AG10803 (cell line): ENCODE data around the gene CST6.

Experiments
- DNase-seq: peaks from one replicate; pipeline ENCODE4 v3.0.0; 2010; ENCODE audit warnings: low read depth
- H3K4me3 ChIP-seq: 2 replicates; pipeline ENCODE4 v1.5.1; 2011; ENCODE audit warnings: mild to moderate bottlenecking, low read length, control low read depth
- TF ChIP-seq, protein P1 (sequence below): conservative IDR thresholded peaks from 2 replicates; pipeline ENCODE4 v1.5.1; 2011; ENCODE audit warnings: mild to moderate bottlenecking, low read length, control low read depth, inconsistent platforms

The CST6 gene

DNA sequence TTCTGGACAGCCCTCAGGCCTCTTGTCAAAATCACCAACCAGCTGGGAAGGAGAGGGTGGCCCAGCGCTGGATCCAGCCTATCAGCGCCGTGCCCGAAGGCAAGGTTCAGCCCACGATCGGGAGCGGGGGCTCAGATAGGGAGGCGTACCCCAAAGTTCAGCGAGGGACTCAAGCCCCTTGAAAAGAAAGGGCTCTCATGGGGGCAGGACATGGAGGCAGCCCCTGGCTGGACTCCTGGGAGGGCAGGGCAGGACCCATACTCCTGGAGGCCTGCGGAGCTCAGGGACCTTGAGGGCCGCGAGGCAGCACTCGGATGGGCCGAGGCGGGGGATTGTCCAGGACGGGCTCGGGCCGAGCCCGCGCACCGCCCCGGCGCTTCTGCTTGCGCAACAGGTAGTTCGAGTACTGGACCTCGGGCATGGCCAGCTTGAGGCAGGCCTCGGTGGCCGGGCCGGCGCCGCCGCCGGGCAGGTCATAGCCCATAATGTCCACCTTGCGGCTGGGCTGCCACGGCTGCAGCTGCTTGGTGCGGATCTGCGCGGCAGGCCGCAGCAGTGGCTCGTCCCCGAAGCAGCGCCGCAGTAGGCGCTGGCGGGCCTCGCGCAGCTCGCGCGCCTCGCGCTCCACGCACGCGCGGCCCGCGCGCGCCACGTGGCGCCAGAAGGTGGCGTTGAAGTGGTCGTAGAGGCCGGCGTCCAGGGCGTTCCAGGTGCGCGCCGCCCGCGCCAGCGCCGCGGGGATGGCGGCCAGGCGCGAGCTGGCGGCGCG lies 30.6 kb downstream of the CST6 start:
- H3K4me3 ChIP-seq = no peak overlapping the region
- no peak for DNase-seq
- TF ChIP-seq, protein P1, sequence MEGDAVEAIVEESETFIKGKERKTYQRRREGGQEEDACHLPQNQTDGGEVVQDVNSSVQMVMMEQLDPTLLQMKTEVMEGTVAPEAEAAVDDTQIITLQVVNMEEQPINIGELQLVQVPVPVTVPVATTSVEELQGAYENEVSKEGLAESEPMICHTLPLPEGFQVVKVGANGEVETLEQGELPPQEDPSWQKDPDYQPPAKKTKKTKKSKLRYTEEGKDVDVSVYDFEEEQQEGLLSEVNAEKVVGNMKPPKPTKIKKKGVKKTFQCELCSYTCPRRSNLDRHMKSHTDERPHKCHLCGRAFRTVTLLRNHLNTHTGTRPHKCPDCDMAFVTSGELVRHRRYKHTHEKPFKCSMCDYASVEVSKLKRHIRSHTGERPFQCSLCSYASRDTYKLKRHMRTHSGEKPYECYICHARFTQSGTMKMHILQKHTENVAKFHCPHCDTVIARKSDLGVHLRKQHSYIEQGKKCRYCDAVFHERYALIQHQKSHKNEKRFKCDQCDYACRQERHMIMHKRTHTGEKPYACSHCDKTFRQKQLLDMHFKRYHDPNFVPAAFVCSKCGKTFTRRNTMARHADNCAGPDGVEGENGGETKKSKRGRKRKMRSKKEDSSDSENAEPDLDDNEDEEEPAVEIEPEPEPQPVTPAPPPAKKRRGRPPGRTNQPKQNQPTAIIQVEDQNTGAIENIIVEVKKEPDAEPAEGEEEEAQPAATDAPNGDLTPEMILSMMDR = no peak

GRCh38 chr11:66042996-66043906 lies 31.4 kb downstream of the CST6 start:
- TF ChIP-seq, protein P1 = no peak
- DNase-seq = no peak
- no peak overlapping the region for H3K4me3 ChIP-seq

GRCh38 chr11:66044757-66045156 lies 32.9 kb downstream of the CST6 start:
- no peak overlapping the region for H3K4me3 ChIP-seq
- no peak for DNase-seq
- TF ChIP-seq, protein P1 = no peak

DNA sequence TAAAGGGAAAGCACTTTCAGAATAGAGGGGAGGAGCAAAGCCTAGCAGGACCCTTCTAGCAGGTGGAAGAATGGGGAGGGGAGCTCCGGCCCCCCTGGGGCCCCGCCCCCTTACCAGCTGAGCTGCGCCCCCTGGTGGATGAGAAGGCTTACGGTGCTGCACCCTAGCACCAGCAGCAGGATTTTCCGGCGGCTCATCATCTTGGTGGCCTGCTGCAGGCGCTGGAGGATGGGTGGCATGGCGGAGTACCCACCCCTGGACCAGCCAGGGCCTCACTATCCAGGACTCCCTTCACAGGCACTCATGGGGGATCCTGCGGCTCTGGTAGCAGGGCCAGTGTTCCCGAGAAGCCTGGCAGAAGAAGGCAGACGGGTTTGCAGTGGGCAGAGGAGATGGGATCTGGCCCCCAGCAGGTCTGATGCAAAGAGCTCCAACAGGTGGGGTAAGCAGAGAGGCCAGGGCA lies 33.4 kb downstream of the CST6 start:
- H3K4me3 ChIP-seq = no peak overlapping the region
- DNase-seq = peak; percentile 68
- TF ChIP-seq, protein P1 = peak; percentile 86

DNA sequence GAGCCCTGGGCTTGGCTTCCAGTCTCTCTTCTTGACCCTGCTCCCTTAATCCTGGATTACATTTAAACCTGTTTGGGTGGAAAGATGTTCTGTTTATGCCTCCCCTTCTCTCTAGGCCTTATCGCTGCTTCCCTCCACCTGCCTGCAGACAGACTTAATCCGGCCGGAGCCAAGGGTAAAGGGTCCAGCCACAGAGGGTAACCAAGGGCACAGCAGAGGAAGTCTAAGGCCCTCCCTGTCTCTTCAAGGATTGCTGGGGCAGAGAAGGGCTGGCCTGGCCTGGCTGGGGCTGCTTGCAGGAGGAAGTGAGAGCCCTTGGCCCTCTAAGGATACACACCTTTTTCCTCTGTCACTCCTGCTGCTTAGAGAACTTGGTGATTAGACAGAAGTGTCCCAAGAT lies 35.1 kb downstream of the CST6 start:
- DNase-seq = no peak
- H3K4me3 ChIP-seq = no peak overlapping the region
- TF ChIP-seq, protein P1 = no peak

GRCh38 chr11:66047541-66048365 lies 35.9 kb downstream of the CST6 start:
- no peak for DNase-seq
- TF ChIP-seq, protein P1 = no peak
- H3K4me3 ChIP-seq = no peak overlapping the region
